H1 (cell line): ENCODE measurements around the gene MTHFD1. TPM values are rescaled to one million over a fixed set of nuclear protein-coding genes. Genes with fewer than 3 reads are reported as not detected.
A peak's percentile ranks its signal among the peaks of the same experiment; 100 is the strongest.

Source experiments
- ASH2L ChIP-seq: fragments of 200-600, 300-600 bp; sonication (generic); IDR thresholded peaks from one replicate; pipeline ENCODE4 v1.7.1; 2017; ENCODE audit warnings: low read length
- CHD1 ChIP-seq: IDR thresholded peaks from 2 replicates; pipeline ENCODE4 v1.6.1; 2012; ENCODE audit warnings: low read depth, low read length, improper control_type of control experiment
- CREB1 ChIP-seq: IDR thresholded peaks from 2 replicates; pipeline ENCODE4 v1.6.1; 2012; ENCODE audit warnings: inconsistent platforms
- GABPA ChIP-seq: IDR thresholded peaks from 2 replicates; pipeline ENCODE4 v1.6.1; 2011; ENCODE audit warnings: mild to moderate bottlenecking, low read length, moderate library complexity, borderline replicate concordance; ENCODE audit not compliant: insufficient read depth
- HDAC2 ChIP-seq, 2 experiments: fragments of 300-600 bp in 1 of 2; sonication (generic) in 1 of 2; IDR thresholded peaks; 2 replicates each; pipeline ENCODE4 v1.6.1; 2011 to 2012; ENCODE audit warnings: low read depth in 2 of 2, low read length in 2 of 2, mild to moderate bottlenecking in 2 of 2, moderate library complexity in 2 of 2, borderline replicate concordance in 1 of 2, inconsistent platforms in 1 of 2
- MAFK ChIP-seq: IDR thresholded peaks from 2 replicates; pipeline ENCODE4 v1.6.1; 2012; ENCODE audit warnings: low read depth, mild to moderate bottlenecking, improper control_type of control experiment, low read length
- NRF1 ChIP-seq: IDR thresholded peaks from 2 replicates; pipeline ENCODE4 v1.6.1; 2011; ENCODE audit warnings: mild to moderate bottlenecking, low read depth, low read length, improper control_type of control experiment
- POLR2AphosphoS5 ChIP-seq: IDR thresholded peaks from 2 replicates; pipeline ENCODE4 v1.6.1; 2011; ENCODE audit warnings: low read depth, low read length
- RAD21 ChIP-seq, 2 experiments: IDR thresholded peaks in 1 of 2; conservative IDR thresholded peaks in 1 of 2; 2 replicates each; pipeline ENCODE4 v1.6.1; 2011; ENCODE audit warnings: low read depth in 2 of 2, low read length in 2 of 2, improper control_type of control experiment in 1 of 2, inconsistent platforms in 1 of 2, mild to moderate bottlenecking in 1 of 2, moderate library complexity in 1 of 2
- RBBP5 ChIP-seq: IDR thresholded peaks from 2 replicates; pipeline ENCODE4 v1.7.1; 2012; ENCODE audit warnings: low read depth, mild to moderate bottlenecking, inconsistent platforms, low read length, moderate library complexity, borderline replicate concordance
- RFX5 ChIP-seq: IDR thresholded peaks from 2 replicates; pipeline ENCODE4 v1.6.1; 2011; ENCODE audit warnings: low read depth, low read length, improper control_type of control experiment, borderline replicate concordance
- RNF2 ChIP-seq: fragments of 200-900, 300-1000 bp; sonication (generic); IDR thresholded peaks from 2 replicates; pipeline ENCODE4 v1.7.1; 2016; ENCODE audit warnings: borderline replicate concordance, low read depth, mild to moderate bottlenecking, antibody characterized with exemption, low read length; ENCODE audit not compliant: poor library complexity, severe bottlenecking; ENCODE audit errors: missing control alignments
- RXRA ChIP-seq: IDR thresholded peaks from 2 replicates; pipeline ENCODE4 v1.6.1; 2011; ENCODE audit warnings: low read depth, mild to moderate bottlenecking, low read length, moderate library complexity; ENCODE audit not compliant: insufficient read depth
- SAP30 ChIP-seq: fragments of 300-600 bp; sonication (generic); IDR thresholded peaks from 2 replicates; pipeline ENCODE4 v1.7.1; 2012; ENCODE audit warnings: low read length, moderate library complexity, mild to moderate bottlenecking, inconsistent platforms; ENCODE audit not compliant: insufficient read depth, insufficient replicate concordance
- TAF1 ChIP-seq: IDR thresholded peaks from 2 replicates; pipeline ENCODE4 v1.6.1; 2011; ENCODE audit warnings: mild to moderate bottlenecking, low read depth, low read length
- TBP ChIP-seq: IDR thresholded peaks from 2 replicates; pipeline ENCODE4 v1.6.1; 2011; ENCODE audit warnings: low read depth, low read length, improper control_type of control experiment
- TCF12 ChIP-seq: IDR thresholded peaks from 2 replicates; pipeline ENCODE4 v1.6.1; 2011; ENCODE audit warnings: low read depth, mild to moderate bottlenecking, low read length
- TEAD4 ChIP-seq: IDR thresholded peaks from 2 replicates; pipeline ENCODE4 v1.6.1; 2012; ENCODE audit warnings: low read depth, low read length, inconsistent platforms, mixed read lengths
- ZNF274 ChIP-seq: IDR thresholded peaks from 2 replicates; pipeline ENCODE4 v1.7.0; 2012; ENCODE audit warnings: low read length, borderline replicate concordance; ENCODE audit errors: extremely low read depth
- polyA plus RNA-seq, 7 experiments: library from polyadenylated mRNA; depleted of rRNA in 3 of 7; stranded (reverse) in 5 of 7; unstranded in 2 of 7; fragments of >200 nt in 5 of 7; fragments of 200-250 nt in 2 of 7; gene quantifications; 1 replicate in 5 of 7; 2 replicates in 1 of 7; 4 replicates in 1 of 7; pipeline versions ENCODE4 v1.2.1 to v1.2.3, GENCODE V29; 2011 to 2013; ENCODE audit warnings: missing spikeins in 2 of 7, mixed read lengths in 2 of 7
- total RNA-seq: library from RNA; stranded (reverse); fragmentation: NEBNext Ultra II Directional; extraction: Animal tissue kit (Norgen Biotek cat#: 25700); gene quantifications from 2 replicates; pipeline ENCODE4 v1.2.1, GENCODE V29; 2021
- TF ChIP-seq, protein P1 (sequence below): IDR thresholded peaks from 2 replicates; pipeline ENCODE4 v1.6.1; 2012; ENCODE audit warnings: low read length, inconsistent platforms
- TF ChIP-seq, protein P2 (sequence below): IDR thresholded peaks from 2 replicates; pipeline ENCODE4 v1.6.1; 2011; ENCODE audit warnings: low read length, improper control_type of control experiment

MTHFD1 gene
- total and polyA plus RNA-seq, 2 of the 8 experiments (the other 6 are each of a cell fraction or from before 2014, with no cell fraction given), result 79.7 to 332 TPM

DNA sequence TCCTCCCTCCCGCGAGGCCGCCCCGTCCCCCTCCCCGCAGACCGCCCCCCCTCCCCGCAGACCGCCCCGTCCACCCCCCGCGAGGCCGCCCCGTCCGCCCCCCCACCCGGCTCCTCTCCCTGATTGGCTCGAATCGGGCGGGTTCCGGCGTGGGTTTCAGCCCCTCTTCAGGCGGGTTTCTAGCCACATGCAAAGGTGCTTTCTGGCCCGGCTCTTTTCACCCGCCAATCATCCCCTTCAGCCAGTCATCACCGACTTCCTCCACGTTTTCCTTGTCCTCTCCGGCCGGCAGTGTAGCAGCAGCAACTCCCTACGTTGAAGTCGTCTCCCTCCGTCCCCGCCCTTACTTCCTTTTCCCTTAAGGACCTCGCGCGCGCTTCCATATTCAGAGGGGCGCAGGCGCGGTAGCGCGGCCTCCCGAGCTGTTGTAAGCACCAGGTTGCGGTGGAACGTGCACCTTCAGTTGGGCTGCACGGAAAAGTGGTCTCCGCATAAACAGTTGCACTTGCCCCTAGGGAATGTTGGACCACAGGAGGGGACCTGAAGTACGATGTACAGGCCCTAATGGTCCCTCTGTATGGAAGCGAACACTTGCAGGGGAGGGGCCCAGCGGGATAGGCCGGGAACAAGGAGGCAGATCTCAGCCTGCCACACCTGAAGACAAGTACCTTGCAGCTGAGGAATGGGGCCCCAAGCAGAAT lies 49.4 kb upstream of the MTHFD1 start (continued):
- TF ChIP-seq, protein P1, sequence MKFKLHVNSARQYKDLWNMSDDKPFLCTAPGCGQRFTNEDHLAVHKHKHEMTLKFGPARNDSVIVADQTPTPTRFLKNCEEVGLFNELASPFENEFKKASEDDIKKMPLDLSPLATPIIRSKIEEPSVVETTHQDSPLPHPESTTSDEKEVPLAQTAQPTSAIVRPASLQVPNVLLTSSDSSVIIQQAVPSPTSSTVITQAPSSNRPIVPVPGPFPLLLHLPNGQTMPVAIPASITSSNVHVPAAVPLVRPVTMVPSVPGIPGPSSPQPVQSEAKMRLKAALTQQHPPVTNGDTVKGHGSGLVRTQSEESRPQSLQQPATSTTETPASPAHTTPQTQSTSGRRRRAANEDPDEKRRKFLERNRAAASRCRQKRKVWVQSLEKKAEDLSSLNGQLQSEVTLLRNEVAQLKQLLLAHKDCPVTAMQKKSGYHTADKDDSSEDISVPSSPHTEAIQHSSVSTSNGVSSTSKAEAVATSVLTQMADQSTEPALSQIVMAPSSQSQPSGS, result no peak
- TF ChIP-seq NRF1, result peak; percentile 47
- TF ChIP-seq RXRA, result no peak
- TF ChIP-seq CHD1, result no peak
- TF ChIP-seq GABPA, result no peak
- TF ChIP-seq MAFK, result no peak
- TF ChIP-seq CREB1, result peak; percentile 79
- no peak for TF ChIP-seq TEAD4
- TF ChIP-seq RNF2, result no peak
- no peak for TF ChIP-seq ZNF274
- no peak for TF ChIP-seq SAP30
- TF ChIP-seq ASH2L, result peak; percentile 70
- peak; percentile 88 for TF ChIP-seq POLR2AphosphoS5
- TF ChIP-seq RAD21 (IDR thresholded peaks at IDR 0.05 in 1 of 2, conservative IDR thresholded peaks at IDR 0.05 in 1 of 2; ENCODE audit: low read depth in 2 of 2, low read length in 2 of 2), result no peak
- TF ChIP-seq TBP, result peak; percentile 55
- no peak for TF ChIP-seq HDAC2 (IDR thresholded peaks at IDR 0.05; ENCODE audit: borderline replicate concordance in 1 of 2, low read depth in 2 of 2, low read length in 2 of 2)
- TF ChIP-seq RFX5, result no peak
- 0 out of 2 replicates have a peak, but pooled peaks have one; percentile 32 for TF ChIP-seq TCF12
- peak; percentile 65 for TF ChIP-seq RBBP5
- TF ChIP-seq TAF1, result peak; percentile 69
- TF ChIP-seq, protein P2, sequence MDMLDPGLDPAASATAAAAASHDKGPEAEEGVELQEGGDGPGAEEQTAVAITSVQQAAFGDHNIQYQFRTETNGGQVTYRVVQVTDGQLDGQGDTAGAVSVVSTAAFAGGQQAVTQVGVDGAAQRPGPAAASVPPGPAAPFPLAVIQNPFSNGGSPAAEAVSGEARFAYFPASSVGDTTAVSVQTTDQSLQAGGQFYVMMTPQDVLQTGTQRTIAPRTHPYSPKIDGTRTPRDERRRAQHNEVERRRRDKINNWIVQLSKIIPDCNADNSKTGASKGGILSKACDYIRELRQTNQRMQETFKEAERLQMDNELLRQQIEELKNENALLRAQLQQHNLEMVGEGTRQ, result no peak
